Keratinocyte (primary cell): ENCODE results near the gene KIF3A. TPM values are rescaled to one million over a fixed set of nuclear protein-coding genes. Genes with fewer than 3 reads are reported as not detected.

Source experiments
- DNase-seq: peaks from one replicate; pipeline ENCODE4 v3.0.0-alpha.2; 2011; ENCODE audit warnings: low read depth, missing footprints, low spot score
- FAIRE-seq: peaks from 2 replicates; lab custom pipeline; 2011; peaks lifted over from hg19 to GRCh38; lab: Jason Lieb, UNC
- H2AFZ ChIP-seq: 2 replicates; pipeline ENCODE4 v1.6.0; 2012; ENCODE audit warnings: low read length, control low read depth, inconsistent platforms; ENCODE audit not compliant: control insufficient read depth
- H3K27ac ChIP-seq: 2 replicates; pipeline ENCODE4 v1.5.1; 2011; ENCODE audit warnings: low read length; ENCODE audit not compliant: control insufficient read depth, insufficient read depth
- H3K27me3 ChIP-seq: 3 replicates; pipeline ENCODE4 v1.6.0; 2011; ENCODE audit warnings: low read length; ENCODE audit not compliant: control insufficient read depth, insufficient read depth; ENCODE audit errors: extremely low read depth
- H3K36me3 ChIP-seq, 2 experiments: 2 replicates in 1 of 2; 3 replicates in 1 of 2; pipeline ENCODE4 v1.5.1; 2011; ENCODE audit warnings: low read length in 2 of 2, mild to moderate bottlenecking in 1 of 2; ENCODE audit not compliant: control insufficient read depth in 2 of 2, insufficient read depth in 2 of 2; ENCODE audit errors: extremely low read depth in 1 of 2
- H3K4me1 ChIP-seq: 3 replicates; pipeline ENCODE4 v1.5.1; 2011; ENCODE audit warnings: low read length; ENCODE audit not compliant: control insufficient read depth, insufficient read depth; ENCODE audit errors: extremely low read depth
- H3K4me2 ChIP-seq: 3 replicates; pipeline ENCODE4 v1.6.0; 2011; ENCODE audit warnings: low read depth, low read length; ENCODE audit not compliant: control insufficient read depth, insufficient read depth; ENCODE audit errors: extremely low read depth
- H3K4me3 ChIP-seq, 3 experiments: fragments of 200-600 bp in 1 of 3; sonication (generic) in 1 of 3; 2 replicates in 2 of 3; 3 replicates in 1 of 3; pipeline ENCODE4 v1.5.1; 2011 to 2016; ENCODE audit warnings: low read length in 3 of 3, mild to moderate bottlenecking in 3 of 3, control low read depth in 2 of 3, inconsistent platforms in 1 of 3, low read depth in 1 of 3, mixed read lengths in 1 of 3, mixed run types in 1 of 3, moderate library complexity in 1 of 3; ENCODE audit not compliant: control insufficient read depth in 2 of 3, insufficient read depth in 2 of 3; ENCODE audit errors: extremely low read depth in 1 of 3
- H3K79me2 ChIP-seq: 2 replicates; pipeline ENCODE4 v1.6.0; 2012; ENCODE audit warnings: low read length; ENCODE audit not compliant: control insufficient read depth, insufficient read depth
- H3K9ac ChIP-seq: 3 replicates; pipeline ENCODE4 v1.6.0; 2011; ENCODE audit warnings: low read length; ENCODE audit not compliant: control insufficient read depth, insufficient read depth; ENCODE audit errors: extremely low read depth
- H3K9me1 ChIP-seq: 3 replicates; pipeline ENCODE4 v1.6.0; 2011; ENCODE audit warnings: low read length; ENCODE audit not compliant: control insufficient read depth, insufficient read depth; ENCODE audit errors: extremely low read depth
- H3K9me3 ChIP-seq: 2 replicates; pipeline ENCODE4 v1.5.1; 2012; ENCODE audit warnings: low read depth, low read length; ENCODE audit not compliant: control insufficient read depth
- H4K20me1 ChIP-seq: 3 replicates; pipeline ENCODE4 v1.6.0; 2011; ENCODE audit warnings: low read length; ENCODE audit not compliant: control insufficient read depth, insufficient read depth; ENCODE audit errors: extremely low read depth
- CTCF ChIP-seq, 3 experiments: IDR thresholded peaks in 1 of 3; conservative IDR thresholded peaks in 1 of 3; optimal IDR thresholded peaks in 1 of 3; 2 replicates in 2 of 3; 3 replicates in 1 of 3; pipeline versions ENCODE3 to v1.5.1; 2011; ENCODE audit warnings: low read length in 3 of 3, mild to moderate bottlenecking in 3 of 3, moderate library complexity in 2 of 3, control low read depth in 1 of 3, inconsistent platforms in 1 of 3; ENCODE audit not compliant: insufficient read depth in 2 of 3; ENCODE audit errors: extremely low read depth in 1 of 3
- EZH2 ChIP-seq: IDR thresholded peaks from one replicate; pipeline ENCODE4 v1.6.1; 2012; ENCODE audit warnings: inconsistent platforms, mild to moderate bottlenecking, low read length, moderate library complexity
- dilution Hi-C: fragments of 300-500 bp; cut with MboI; formaldehyde crosslinking; loops from one replicate; pipeline ENCODE4 v1.7.0; 2020; ENCODE audit warnings: low sequenced_read_pairs; ENCODE audit not compliant: extremely low pct_ligation_motif_present
- polyA plus RNA-seq, 5 experiments: library from polyadenylated mRNA; depleted of rRNA in 3 of 5; stranded (reverse) in 3 of 5; stranded (forward) in 1 of 5; unstranded in 1 of 5; fragments of >200 nt; gene quantifications; 1 replicate in 1 of 5; 2 replicates in 3 of 5; 3 replicates in 1 of 5; pipeline versions ENCODE4 v1.2.1 to v1.2.3, GENCODE V29; 2011 to 2012; ENCODE audit warnings: missing spikeins in 2 of 5, low read depth in 1 of 5, low replicate concordance in 1 of 5

The KIF3A gene
- polyA plus RNA-seq, 1 donor (not counting 4 experiments of a cell fraction or from before 2014, with no cell fraction given) = 15.4 TPM

- Histone ChIP-seq H3K4me1 (no peaks in the 10 kb centered on the region), H4K20me1 (no peaks in the 10 kb centered on the region), H3K79me2 (no peaks in the 10 kb centered on the region), H3K9me1 (no peaks in the 10 kb centered on the region), H2AFZ (no peak overlapping the region), H3K4me3 (no peak overlapping the region), H3K27me3 (no peaks in the 10 kb centered on the region), H3K4me2 (no peak overlapping the region), H3K27ac (no peak overlapping the region), H3K9ac (no peak overlapping the region), H3K36me3 (no peaks in the 10 kb centered on the region), H3K9me3 (no peaks in the 10 kb centered on the region)
- no peak for TF ChIP-seq CTCF (optimal IDR thresholded peaks at IDR 0.05 in 1 of 3, IDR thresholded peaks at IDR 0.05 in 1 of 3, conservative IDR thresholded peaks at IDR 0.05 in 1 of 3; ENCODE audit: extremely low read depth in 1 of 3, insufficient read depth in 2 of 3, low read length in 3 of 3)
- TF ChIP-seq EZH2 = no peak
- DNase-seq (no peak), FAIRE-seq (no peak)
- dilution Hi-C loops = no loop called here
Measured at GRCh38 chr5:132686193-132686592, 51.2 kb downstream of the KIF3A start.

GRCh38 chr5:132684922-132685720 lies 52.2 kb downstream of the KIF3A start:
- Histone ChIP-seq H2AFZ (no peak overlapping the region), H3K4me1 (no peaks in the 10 kb centered on the region), H3K4me3 (no peak overlapping the region), H4K20me1 (no peaks in the 10 kb centered on the region), H3K79me2 (no peaks in the 10 kb centered on the region), H3K4me2 (no peak overlapping the region), H3K9me3 (no peaks in the 10 kb centered on the region), H3K27me3 (no peaks in the 10 kb centered on the region), H3K36me3 (no peaks in the 10 kb centered on the region), H3K9me1 (no peaks in the 10 kb centered on the region), H3K9ac (no peak overlapping the region), H3K27ac (no peak overlapping the region)
- TF ChIP-seq EZH2 (no peak), CTCF (optimal IDR thresholded peaks at IDR 0.05 in 1 of 3, IDR thresholded peaks at IDR 0.05 in 1 of 3, conservative IDR thresholded peaks at IDR 0.05 in 1 of 3; ENCODE audit: extremely low read depth in 1 of 3, insufficient read depth in 2 of 3, low read length in 3 of 3) (no peak)
- dilution Hi-C loops = no loop called here
- FAIRE-seq (no peak), DNase-seq (no peak)
